Gastroesophageal sphincter (tissue), 4 donors: ENCODE measurements around the gene SIX5. TPM values are rescaled to one million over a fixed set of nuclear protein-coding genes. Genes with fewer than 3 reads are reported as not detected.
"Not testable (repeated sequence)": the region's sequence is repeated elsewhere in the genome, so short reads cannot be mapped to it uniquely, and the experiment has no call there.

Experiments
- ATAC-seq: fragments of 150-250 bp; one replicate; pipeline ENCODE4 v1.9.1; 2016; ENCODE audit warnings: mild to moderate bottlenecking, moderate library complexity
- H3K27ac ChIP-seq, 4 donors: fragments of 200-600 bp; sonication (generic) in 3 of 4; 1 replicate in 3 of 4; 2 replicates in 1 of 4; pipeline ENCODE4 v1.5.1; 2016 to 2019
- H3K27me3 ChIP-seq: fragments of 200-600 bp; sonication (generic); one replicate; pipeline ENCODE4 v1.5.1; 2019
- H3K36me3 ChIP-seq, 2 donors: fragments of 200-600 bp; sonication (generic); one replicate each; pipeline ENCODE4 v1.5.1; 2019; ENCODE audit warnings: control low read depth in 1 of 2
- H3K4me1 ChIP-seq, 3 donors: fragments of 200-600 bp; sonication (generic); 1 replicate in 2 of 3; 2 replicates in 1 of 3; pipeline ENCODE4 v1.5.1; 2016 to 2019; ENCODE audit warnings: control low read depth in 2 of 3
- H3K4me3 ChIP-seq, 2 donors: fragments of 200-600 bp; sonication (generic); one replicate each; pipeline ENCODE4 v1.5.1; 2019; ENCODE audit warnings: mild to moderate bottlenecking in 1 of 2, moderate library complexity in 1 of 2
- H3K9me3 ChIP-seq, 3 donors: fragments of 200-600 bp; sonication (generic); one replicate each; pipeline ENCODE4 v1.5.1; 2017 to 2019; ENCODE audit warnings: control low read depth in 2 of 3
- CTCF ChIP-seq, 4 experiments: fragments of 200-600 bp in 2 of 4; fragments of 450-650 bp in 2 of 4; sonication (generic) in 1 of 4; IDR thresholded peaks; one replicate each; pipeline ENCODE4 v1.5.1; 2017 to 2019; ENCODE audit warnings: antibody characterized with exemption in 4 of 4, mild to moderate bottlenecking in 2 of 4, moderate library complexity in 2 of 4
- EP300 ChIP-seq: sonication (generic); formaldehyde crosslinking; IDR thresholded peaks from one replicate; pipeline ENCODE4 v1.6.1; 2017; ENCODE audit warnings: antibody characterized with exemption, mild to moderate bottlenecking
- POLR2A ChIP-seq, 2 donors: fragments of 450-650 bp; IDR thresholded peaks; one replicate each; pipeline ENCODE4 v1.6.1; 2017; ENCODE audit warnings: antibody characterized with exemption in 2 of 2, mild to moderate bottlenecking in 2 of 2, moderate library complexity in 1 of 2
- POLR2AphosphoS5 ChIP-seq: sonication (generic); formaldehyde crosslinking; IDR thresholded peaks from one replicate; pipeline ENCODE4 v1.6.1; 2017; ENCODE audit warnings: antibody characterized with exemption
- WGBS, 2 donors: methylation state at CpG; one replicate each; pipeline ENCODE4 v1.1.5; 2018; ENCODE audit warnings: low coverage in 1 of 2; 5-methylcytosine and 5-hydroxymethylcytosine counted together
- total RNA-seq, 4 donors: library from RNA; depleted of rRNA; stranded (reverse); fragments of >200 nt; gene quantifications; one replicate each; pipeline ENCODE4 v1.1.0, GENCODE V29; 2016

The SIX5 gene
- total RNA-seq, 4 donors from 2014 or later, result 13.2 to 33.1 (median 23.7) TPM

GRCh38 chr19:45800070-45800553 lies 31.1 kb upstream of the SIX5 start:
- no peak overlapping the region for H3K4me3 ChIP-seq
- H3K27ac ChIP-seq, result no peak overlapping the region
- TF ChIP-seq POLR2AphosphoS5, result no peak
- TF ChIP-seq POLR2A (IDR thresholded peaks at IDR 0.05), result no peak
- no peak for TF ChIP-seq EP300
- no peak for TF ChIP-seq CTCF (IDR thresholded peaks at IDR 0.05)
- H3K9me3 ChIP-seq, result no peaks in the 10 kb centered on the region
- no peaks in the 10 kb centered on the region for H3K36me3 ChIP-seq
- ATAC-seq, result no peak
- H3K27me3 ChIP-seq, result no peaks in the 10 kb centered on the region
- H3K4me1 ChIP-seq, result peaks cover 0 to 13% (median 3%) of the 10 kb centered on the region in 3 donors
- WGBS, 2 donors, result 60 to 64% methylated on average over 2 of the region's 8 CpGs

- peaks cover 0 to 13% (median 3%) of the 10 kb centered on the region in 3 donors for H3K4me1 ChIP-seq
- not testable (repeated sequence) for H3K36me3 ChIP-seq, H3K4me3 ChIP-seq, H3K27ac ChIP-seq, H3K9me3 ChIP-seq, H3K27me3 ChIP-seq, ATAC-seq
- 60 to 73% methylated on average over 1 to 5 of the region's 5 CpGs for WGBS, 2 donors
Measured at GRCh38 chr19:45799541-45799940, 30.5 kb upstream of the SIX5 start.

- no peaks in the 10 kb centered on the region for H3K27me3 ChIP-seq
- H3K36me3 ChIP-seq, result no peaks in the 10 kb centered on the region
- ATAC-seq, result peak; percentile 82
- WGBS, 2 donors, result 7 to 13% methylated on average over 9 to 10 of the region's 10 CpGs
- H3K27ac ChIP-seq, result peak overlapping the region in 1 of 4 donors; percentile 1
- peaks cover 0 to 13% (median 3%) of the 10 kb centered on the region in 3 donors for H3K4me1 ChIP-seq
- H3K9me3 ChIP-seq, result no peaks in the 10 kb centered on the region
- TF ChIP-seq POLR2AphosphoS5 (peak; percentile 38), POLR2A (IDR thresholded peaks at IDR 0.05) (no peak), CTCF (IDR thresholded peaks at IDR 0.05) (peak in 3 of 4 experiments; percentile 89 to 93 (median 91)), EP300 (no peak)
- no peak overlapping the region for H3K4me3 ChIP-seq
Measured at GRCh38 chr19:45798995-45799517, 30.0 kb upstream of the SIX5 start.

- Histone ChIP-seq H3K36me3 (peaks cover 0 to 15% of the 10 kb centered on the region in 2 donors), H3K4me3 (no peak overlapping the region), H3K27me3 (no peaks in the 10 kb centered on the region), H3K9me3 (no peaks in the 10 kb centered on the region), H3K27ac (no peak overlapping the region), H3K4me1 (peaks cover 3 to 38% (median 20%) of the 10 kb centered on the region in 3 donors)
- no peak for TF ChIP-seq EP300
- TF ChIP-seq POLR2AphosphoS5, result no peak
- no peak for TF ChIP-seq POLR2A (IDR thresholded peaks at IDR 0.05)
- TF ChIP-seq CTCF (IDR thresholded peaks at IDR 0.05), result no peak
- ATAC-seq, result no peak
- WGBS, 2 donors, result 82% methylated on average over 2 of the region's 2 CpGs; no CpG with 5 or more reads in 1 of the 2 donors
Measured at GRCh38 chr19:45794627-45795026, 25.6 kb upstream of the SIX5 start.

- no peak overlapping the region for H3K27ac ChIP-seq
Measured at GRCh38 chr19:45793876-45794275, 24.8 kb upstream of the SIX5 start.

More at GRCh38 chr19:45793876-45794275, 24.8 kb upstream of the SIX5 start:
- WGBS, 2 donors, result 43 to 54% methylated on average over 4 to 6 of the region's 6 CpGs
- TF ChIP-seq CTCF (IDR thresholded peaks at IDR 0.05) (no peak), POLR2A (IDR thresholded peaks at IDR 0.05) (no peak), EP300 (no peak)
- H3K4me3 ChIP-seq, result no peak overlapping the region
- H3K4me1 ChIP-seq, result peaks cover 3 to 31% (median 17%) of the 10 kb centered on the region in 3 donors
- no peaks in the 10 kb centered on the region for H3K27me3 ChIP-seq
- peaks cover 0 to 22% of the 10 kb centered on the region in 2 donors for H3K36me3 ChIP-seq
- H3K9me3 ChIP-seq, result no peaks in the 10 kb centered on the region
- ATAC-seq, result no peak
